Stimulated activated CD8-positive, alpha-beta memory T cell treated with anti-CD3 and anti-CD28 coated beads, Interleukin-2, amount 100 ng/mL, for 48 hours (primary cell): ENCODE results near the gene KRT13.

ENCODE experiments used
- DNase-seq, 2 donors: peaks; one replicate each; pipeline ENCODE4 v3.0.0-alpha.2; 2020; ENCODE audit warnings: low read depth in 2 of 2

Gene KRT13

GRCh38 chr17:41494524-41494923 is 10.9 kb downstream of the KRT13 start:
- DNase-seq, result no peak

DNA sequence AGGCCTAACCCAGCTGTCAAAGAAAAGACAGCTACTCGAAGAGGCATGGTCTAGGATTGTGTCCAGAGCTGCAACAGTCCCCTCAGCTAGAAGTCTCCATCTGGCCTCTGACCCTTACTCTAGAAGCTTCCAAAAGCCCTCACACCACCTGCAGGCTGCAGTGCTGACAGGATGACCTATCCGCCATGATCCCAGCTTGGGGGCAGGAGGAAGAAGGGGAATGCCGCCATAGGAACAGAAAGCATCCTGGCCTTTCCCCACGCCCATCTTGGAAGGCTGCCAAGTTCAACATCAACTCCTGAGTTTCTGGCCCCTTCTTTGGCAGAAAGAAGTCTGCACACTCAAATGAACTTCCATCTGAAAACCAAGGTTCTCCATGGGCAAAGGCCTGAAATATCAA is 12.6 kb downstream of the KRT13 start:
- no peak for DNase-seq

- no peak for DNase-seq
Measured at GRCh38 chr17:41492351-41492750, 13.1 kb downstream of the KRT13 start.

GRCh38 chr17:41491476-41491875 is 13.9 kb downstream of the KRT13 start:
- no peak for DNase-seq

DNA sequence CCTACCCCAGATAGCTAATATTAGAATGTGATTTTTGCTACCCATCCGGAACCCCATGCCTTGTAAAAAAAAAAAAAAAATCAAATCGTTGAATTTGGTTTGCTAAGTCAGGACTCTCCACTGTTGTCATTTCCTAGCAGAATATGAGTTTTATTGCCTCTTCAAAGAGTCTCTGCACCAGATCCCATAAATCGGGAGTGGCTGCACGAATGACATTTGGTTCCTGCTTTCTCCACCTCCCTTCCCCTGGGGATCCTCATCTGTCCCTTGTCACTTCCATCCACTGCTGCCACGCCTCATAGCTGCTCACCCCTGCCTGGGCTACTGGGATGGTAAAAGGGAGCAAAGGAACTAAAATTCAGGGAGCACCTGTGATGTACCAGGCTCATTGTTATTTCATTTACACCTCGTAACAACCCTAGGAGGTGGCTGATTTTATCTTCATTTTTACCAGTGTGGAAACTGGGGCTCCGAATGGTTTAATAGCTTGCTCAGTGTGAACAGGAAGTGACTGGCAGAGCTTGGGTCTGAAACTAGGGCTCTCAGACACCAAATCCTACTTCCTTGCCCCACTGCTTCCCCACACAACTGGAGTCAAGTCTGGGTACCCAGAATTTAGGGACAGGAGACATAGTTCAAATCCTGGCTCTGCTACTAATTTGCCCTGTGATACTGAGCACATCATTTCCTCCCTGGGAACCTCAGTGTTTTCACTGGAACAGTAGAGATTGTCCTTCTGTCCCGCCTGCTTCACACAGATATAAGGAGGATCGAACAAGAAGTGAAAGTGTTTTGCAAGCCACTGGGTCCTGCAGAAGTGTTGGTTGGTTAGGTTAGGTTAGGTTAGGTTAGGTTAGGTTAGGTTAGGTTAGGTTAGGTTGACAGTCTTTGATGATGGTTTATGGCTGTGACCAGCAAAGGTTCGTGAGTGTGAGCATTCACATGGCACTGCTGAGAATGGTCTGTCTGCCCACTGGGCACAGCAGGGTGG is 15.1 kb downstream of the KRT13 start:
- DNase-seq, result no peak

- no peak for DNase-seq
Measured at GRCh38 chr17:41489531-41489930, 15.9 kb downstream of the KRT13 start, which contains the start of gene KRT36. Gene KRT36, minus strand, starts transcription at chr17:41489910. Its CDS starts 46 bp downstream, at chr17:41489864.

GRCh38 chr17:41486809-41487530 is 18.4 kb downstream of the KRT13 start:
- DNase-seq, result peak; percentile 27 to 38

DNA sequence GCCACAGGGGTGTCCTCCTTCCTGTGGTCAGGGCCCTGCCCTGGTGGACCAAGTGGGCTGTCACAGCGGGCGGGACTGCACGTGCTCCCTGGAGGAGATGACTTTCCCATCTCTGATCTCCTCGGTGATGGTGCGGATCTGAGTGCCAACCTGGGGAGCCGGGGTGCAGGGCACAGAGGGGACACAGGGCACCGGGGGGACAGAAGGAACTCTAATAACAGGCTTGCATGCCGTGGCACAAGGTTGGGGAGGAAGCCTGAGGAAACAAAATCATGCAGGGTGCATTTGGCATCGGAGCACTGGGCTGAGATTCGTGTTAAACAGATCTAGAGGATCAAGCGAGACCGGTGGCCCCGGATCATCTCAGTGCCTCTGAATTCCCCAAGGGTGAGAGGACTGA is 19.1 kb downstream of the KRT13 start:
- DNase-seq, result no peak

DNA sequence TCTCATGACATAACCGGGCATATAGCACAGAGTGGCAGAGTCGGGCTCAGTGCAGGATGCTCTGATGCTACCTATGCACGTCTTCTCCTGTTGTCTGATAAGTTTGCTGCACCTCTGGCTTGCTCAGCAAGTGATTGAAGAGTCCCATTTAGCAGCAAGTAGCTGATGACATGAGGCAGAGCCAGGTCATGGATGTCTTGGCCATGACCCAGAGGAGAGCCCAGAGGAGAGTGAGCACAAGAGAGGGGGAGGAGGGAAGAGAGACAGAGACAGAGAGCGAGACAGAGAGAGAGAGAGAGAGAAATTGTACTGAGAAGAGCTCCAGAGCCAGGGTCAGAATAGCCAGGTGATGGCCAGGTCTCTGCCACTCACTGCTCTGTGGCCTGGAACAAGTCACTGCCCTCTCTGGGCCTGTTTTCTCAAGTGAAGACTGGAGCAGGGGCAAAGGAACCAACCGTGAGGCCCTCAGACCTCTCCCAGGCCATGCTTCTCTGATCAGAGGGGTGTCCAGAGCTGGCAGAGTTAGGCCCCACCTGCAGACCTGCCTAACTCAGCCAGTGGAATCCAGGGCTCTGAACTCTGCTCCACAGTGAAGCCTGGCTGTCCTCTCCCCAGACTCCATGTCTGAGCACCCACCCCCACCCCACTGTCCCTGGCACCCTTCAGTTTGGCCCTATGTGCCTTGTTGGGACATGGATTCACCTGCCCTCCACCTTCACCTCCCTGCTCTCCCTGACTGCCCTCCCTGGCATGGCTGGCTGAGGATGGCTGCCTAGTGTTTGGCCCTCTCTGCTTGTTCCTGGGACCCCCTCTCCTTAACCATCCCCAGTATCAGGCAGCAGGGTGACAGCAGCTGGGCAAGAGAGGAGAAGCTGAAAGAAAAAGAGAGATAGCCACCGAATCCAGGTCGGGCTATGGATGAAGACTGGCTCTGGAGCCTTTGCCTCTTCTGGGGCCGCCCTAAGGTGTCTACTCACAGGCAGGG is 20.2 kb downstream of the KRT13 start:
- no peak for DNase-seq

DNA sequence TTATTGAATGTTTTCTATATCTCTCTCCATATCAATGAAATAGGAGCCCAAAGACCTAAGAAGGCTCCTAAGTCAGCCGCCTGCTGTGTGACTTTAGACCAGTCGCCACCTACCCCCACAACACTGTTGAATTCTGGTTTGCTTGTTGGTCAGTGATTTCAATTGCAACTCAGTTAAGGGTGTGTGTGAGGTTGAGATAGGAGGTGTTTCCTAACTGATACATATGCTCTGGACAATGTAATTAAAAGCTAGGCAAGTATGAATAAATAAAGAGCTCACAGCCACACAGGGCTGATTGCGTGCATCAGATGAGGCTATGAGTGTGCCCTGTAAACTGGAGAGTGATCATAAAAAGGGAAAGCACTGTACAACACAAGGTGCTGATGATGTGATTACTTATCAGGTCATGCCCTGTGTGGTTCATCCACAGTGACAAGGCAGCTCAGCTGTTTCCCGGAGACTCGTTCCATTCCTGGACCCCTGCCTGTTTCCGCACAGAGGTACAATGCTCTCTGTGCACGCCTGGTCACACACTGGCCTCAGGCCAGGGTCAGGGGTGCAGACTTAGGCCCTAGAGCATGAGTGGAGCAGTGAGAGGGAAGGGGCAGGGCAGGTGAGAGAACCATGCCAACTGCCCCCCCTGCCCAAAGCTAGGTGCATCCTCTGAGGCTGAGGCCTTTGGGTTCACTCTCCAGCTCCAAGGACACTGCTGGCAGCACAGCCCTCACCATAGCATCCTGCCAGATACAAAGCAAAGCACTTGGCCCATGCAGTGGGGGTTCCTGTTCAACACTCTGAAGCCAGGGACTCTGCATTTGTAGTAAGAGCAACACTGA is 21.2 kb downstream of the KRT13 start:
- no peak for DNase-seq

DNA sequence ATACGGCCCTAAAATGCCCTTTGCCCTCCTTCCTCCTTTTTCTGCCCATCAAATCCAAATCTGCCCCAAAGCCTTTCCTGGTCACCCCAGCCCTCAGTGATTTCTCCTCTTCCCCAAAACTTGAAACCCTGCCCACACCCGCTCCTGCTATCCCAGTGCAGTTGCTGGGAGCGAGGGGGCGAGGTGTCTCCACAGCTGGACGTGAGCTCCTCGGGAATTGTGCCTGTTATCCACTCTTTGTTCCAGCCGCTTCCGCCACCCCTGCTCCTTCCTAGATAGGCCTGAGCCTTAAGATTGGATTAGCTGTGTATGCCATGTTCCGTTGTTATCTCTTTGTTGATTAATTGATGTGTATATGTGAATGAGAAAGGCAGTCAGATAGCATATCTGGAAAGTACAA is 21.9 kb downstream of the KRT13 start:
- DNase-seq, result no peak

GRCh38 chr17:41481036-41481435 is 24.4 kb downstream of the KRT13 start, which contains the start of gene KRT35:
Gene KRT35, minus strand, starts transcription at chr17:41481151. Its CDS starts 54 bp downstream, at chr17:41481097.
- DNase-seq, result no peak

- DNase-seq, result no peak
Measured at GRCh38 chr17:41480581-41480980, 24.8 kb downstream of the KRT13 start.

GRCh38 chr17:41480136-41480535 is 25.3 kb downstream of the KRT13 start:
- no peak for DNase-seq

- DNase-seq, result no peak
Measured at GRCh38 chr17:41478237-41478636, 27.2 kb downstream of the KRT13 start.

DNA sequence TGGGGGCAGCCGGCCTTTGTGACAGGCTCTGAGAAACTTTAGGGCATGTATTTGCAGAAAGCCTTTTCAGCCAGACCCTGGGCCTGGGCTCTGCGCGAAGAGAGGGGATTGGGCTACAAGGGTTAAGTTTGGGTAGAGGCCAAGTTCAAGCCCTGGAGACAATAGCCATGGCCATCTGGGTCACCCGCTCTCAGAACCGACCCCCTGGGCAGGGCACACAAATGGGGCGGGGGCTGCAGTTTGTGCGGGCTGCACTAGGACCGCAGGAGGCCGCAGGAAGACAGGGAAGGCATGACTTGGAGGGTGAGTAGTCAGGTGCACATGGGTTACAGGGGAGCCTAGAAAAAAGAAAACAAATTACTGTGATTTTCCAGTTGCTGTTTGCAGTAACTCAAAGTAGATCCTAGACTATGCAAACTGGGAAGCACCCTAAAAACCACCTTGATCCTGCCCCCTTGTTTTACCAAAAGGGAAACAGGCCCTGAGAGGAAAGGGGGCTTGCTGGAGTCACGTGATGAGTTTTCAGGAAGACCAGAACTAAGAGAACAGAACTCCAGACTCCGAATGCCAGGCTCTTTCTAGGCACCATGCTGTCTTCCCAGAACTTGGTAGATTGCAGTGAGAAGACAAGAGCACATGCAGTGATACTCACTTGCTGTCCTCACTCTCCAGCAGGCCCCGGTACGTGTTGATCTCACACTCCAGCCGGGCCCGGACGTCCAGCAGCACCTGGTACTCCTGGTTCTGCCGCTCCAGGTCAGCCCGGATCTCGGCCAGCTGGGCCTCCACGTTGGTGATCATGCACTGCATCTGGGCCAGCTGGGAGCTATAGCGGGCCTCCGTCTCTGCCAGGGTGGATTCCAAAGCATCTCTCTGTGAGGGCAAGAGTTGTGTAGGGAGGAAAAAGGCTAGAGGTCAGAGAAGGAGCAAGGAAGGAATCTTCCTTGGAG is 28.3 kb downstream of the KRT13 start:
- DNase-seq, result no peak

DNA sequence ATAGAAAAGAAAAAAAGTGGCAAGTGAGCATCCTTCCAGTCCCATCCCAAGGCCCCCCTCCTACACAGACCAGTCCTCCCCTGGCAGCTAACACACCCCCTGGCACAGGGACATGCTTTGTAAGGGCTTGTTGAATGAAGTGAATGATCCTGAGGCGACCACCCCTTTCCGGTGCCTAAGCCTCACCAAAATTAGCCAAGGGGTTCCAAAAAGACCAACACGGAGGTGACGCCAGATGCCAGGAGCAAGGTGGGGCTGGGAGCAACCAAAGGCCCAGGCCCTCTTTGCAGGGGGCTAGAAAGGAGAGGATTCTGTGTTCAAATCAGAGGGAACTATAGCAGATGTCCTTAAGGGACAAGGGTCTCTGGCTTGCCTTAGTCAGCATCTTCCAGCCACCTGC is 30.0 kb downstream of the KRT13 start:
- DNase-seq, result no peak

DNA sequence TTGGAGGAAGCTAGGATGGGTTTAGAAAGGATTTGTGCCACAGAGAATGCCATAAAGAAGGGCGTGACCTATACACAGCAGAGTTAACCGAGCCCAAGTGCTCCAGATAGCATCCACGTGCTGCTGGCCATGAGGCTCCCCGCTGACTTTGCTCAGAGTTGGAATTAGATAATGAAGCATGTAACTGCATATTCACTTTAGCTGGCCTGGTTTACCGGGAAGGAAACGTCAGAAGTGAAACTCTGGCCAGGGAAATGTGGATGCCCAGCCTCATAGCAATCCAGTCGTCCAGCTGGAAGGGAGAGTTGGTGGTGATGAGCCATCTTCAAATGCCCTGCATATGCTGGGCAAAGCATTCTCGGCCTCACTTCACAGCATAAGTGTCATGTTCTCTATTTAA is 30.5 kb downstream of the KRT13 start:
- no peak for DNase-seq

DNA sequence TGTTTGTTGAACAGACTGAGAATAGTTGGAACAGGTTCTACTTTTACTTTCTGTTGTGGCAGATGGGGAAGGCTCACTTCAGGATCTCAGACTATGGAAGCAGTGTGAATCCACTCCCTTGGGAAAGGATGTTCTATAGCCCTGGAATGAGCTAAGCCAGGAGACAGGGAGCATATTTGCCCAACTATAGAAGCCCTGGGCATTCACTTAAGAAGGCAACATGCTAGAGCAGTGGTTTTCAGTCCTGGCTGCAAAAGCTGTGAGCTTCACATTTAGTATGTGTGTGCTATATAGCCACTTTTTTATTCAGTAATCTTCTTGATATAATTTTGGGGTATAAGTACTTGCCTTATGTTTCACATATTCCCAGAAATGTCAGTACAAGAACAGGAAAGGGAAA is 37.1 kb downstream of the KRT13 start:
- DNase-seq, result no peak
